IMR-90 (cell line): ENCODE data around the gene RIT1. TPM values are rescaled to one million over a fixed set of nuclear protein-coding genes. Genes with fewer than 3 reads are reported as not detected.

Experiments used
- microRNA-seq, 2 experiments: library from miRNA; stranded (forward) in 1 of 2; unstranded in 1 of 2; fragments of 10-50 nt in 1 of 2; fragments of <30 nt in 1 of 2; gene quantifications in 1 of 2; microRNA quantifications in 1 of 2; one replicate each; pipeline versions ENCODE3 to v1.1.0; 2013 to 2020; ENCODE audit not compliant: insufficient read depth in 1 of 2, insufficient read length in 1 of 2, unreplicated experiment in 1 of 2
- polyA plus RNA-seq, 3 experiments: library from polyadenylated mRNA; depleted of rRNA; stranded (reverse); fragments of >200 nt; gene quantifications; 2 replicates each; pipeline ENCODE4 v1.2.3, GENCODE V29; 2012; ENCODE audit warnings: low replicate concordance in 1 of 3
- small RNA-seq, 5 experiments: library from RNA; depleted of rRNA; stranded (forward); fragments of <200 nt; gene quantifications; one replicate each; pipeline ENCODE3, GENCODE V24; 2012
- total RNA-seq: library from RNA; depleted of rRNA; stranded (reverse); fragments of >200 nt; gene quantifications from 2 replicates; pipeline ENCODE4 v1.2.3, GENCODE V29; 2012; rRNA removed

The RIT1 gene
- total and polyA plus RNA-seq, 2 of the 4 experiments (the other 2 are of a cell fraction), result 29.6 to 46.8 TPM

Small RNA genes within 50 kb of the gene (microRNA-seq; reads per million reads assigned to microRNA genes)
- gene MIR6738 (ENCODE audit: insufficient read depth in 1 of 2, insufficient read length in 1 of 2, unreplicated experiment in 1 of 2), result 0 to 1.0 reads per million in 2 experiments
- gene RF00015 (ENCODE audit: insufficient read depth, insufficient read length), result not detected
- gene SCARNA4 (ENCODE audit: insufficient read depth, insufficient read length), result not detected
- gene SNORA80E (ENCODE audit: insufficient read depth, insufficient read length), result 20.7 reads per million, percentile 55 among the genes with 10 or more reads in this experiment

Small RNA genes within 50 kb of the gene (small RNA-seq; reads per million reads assigned to genes)
- gene MIR6738 (0 reads per million in 5 experiments), gene RF00015 (0 reads per million in 5 experiments), gene SCARNA4 (0 reads per million in 5 experiments), gene SNORA80E (12.8 to 141 (median 30.7) reads per million in 5 experiments)

Other genes starting within 250 kb of the RIT1 start
- gene YY1AP1, start 222.6 kb downstream of the RIT1 start, total RNA-seq, result 26.4 and 31.5 TPM in 2 replicates
- 52.6 and 54.9 TPM in 2 replicates for gene YY1AP1, start 222.6 kb downstream of the RIT1 start, polyA plus RNA-seq (2012; rRNA removed)
- 37.2 and 48.6 TPM in 2 replicates for gene DAP3, start 222.3 kb downstream of the RIT1 start, total RNA-seq
- 126 TPM in 2 replicates for gene DAP3, start 222.3 kb downstream of the RIT1 start, polyA plus RNA-seq (2012; rRNA removed)
- gene GON4L, start 54.1 kb downstream of the RIT1 start, total RNA-seq, result 29.4 and 30.3 TPM in 2 replicates
- gene GON4L, start 54.1 kb downstream of the RIT1 start, polyA plus RNA-seq (2012; rRNA removed), result 19.2 and 21.2 TPM in 2 replicates
- 37.8 and 43.7 TPM in 2 replicates for gene SYT11, start 51.8 kb downstream of the RIT1 start, total RNA-seq
- 22.9 TPM in 2 replicates for gene SYT11, start 51.8 kb downstream of the RIT1 start, polyA plus RNA-seq (2012; rRNA removed)
- gene KHDC4, start 23.1 kb upstream of the RIT1 start, total RNA-seq, result 22.5 and 28.0 TPM in 2 replicates
- gene KHDC4, start 23.1 kb upstream of the RIT1 start, polyA plus RNA-seq (2012; rRNA removed), result 23.4 and 29.9 TPM in 2 replicates
- not detected in 2 replicates for gene RXFP4, start 30.3 kb upstream of the RIT1 start, total RNA-seq
- gene RXFP4, start 30.3 kb upstream of the RIT1 start, polyA plus RNA-seq (2012; rRNA removed), result not detected in 2 replicates
- gene ARHGEF2, start 67.2 kb upstream of the RIT1 start, total RNA-seq, result 81.4 and 91.8 TPM in 2 replicates
- 101 and 117 TPM in 2 replicates for gene ARHGEF2, start 67.2 kb upstream of the RIT1 start, polyA plus RNA-seq (2012; rRNA removed)
- 553 and 927 TPM in 2 replicates for gene SSR2, start 109.6 kb upstream of the RIT1 start, total RNA-seq
- gene SSR2, start 109.6 kb upstream of the RIT1 start, polyA plus RNA-seq (2012; rRNA removed), result 952 and 1,264 TPM in 2 replicates
- 8.8 and 9.7 TPM in 2 replicates for gene UBQLN4, start 142.4 kb upstream of the RIT1 start, total RNA-seq
- 21.6 and 24.0 TPM in 2 replicates for gene UBQLN4, start 142.4 kb upstream of the RIT1 start, polyA plus RNA-seq (2012; rRNA removed)
- 45.8 and 50.0 TPM in 2 replicates for gene LAMTOR2, start 143.4 kb upstream of the RIT1 start, total RNA-seq
- gene LAMTOR2, start 143.4 kb upstream of the RIT1 start, polyA plus RNA-seq (2012; rRNA removed), result 89.0 and 106 TPM in 2 replicates
- gene RAB25, start 149.8 kb upstream of the RIT1 start, total RNA-seq, result not detected in 2 replicates
- gene RAB25, start 149.8 kb upstream of the RIT1 start, polyA plus RNA-seq (2012; rRNA removed), result not detected in 2 replicates
- 2.3 and 2.5 TPM in 2 replicates for gene MEX3A, start 171.1 kb upstream of the RIT1 start, total RNA-seq
- 9.0 and 11.6 TPM in 2 replicates for gene MEX3A, start 171.1 kb upstream of the RIT1 start, polyA plus RNA-seq (2012; rRNA removed)
- 753 and 755 TPM in 2 replicates for gene LMNA, start 203.4 kb upstream of the RIT1 start, total RNA-seq
- gene LMNA, start 203.4 kb upstream of the RIT1 start, polyA plus RNA-seq (2012; rRNA removed), result 563 and 927 TPM in 2 replicates
- gene SEMA4A, start 242.2 kb upstream of the RIT1 start, total RNA-seq, result 0.18 and 0.28 TPM in 2 replicates
- gene SEMA4A, start 242.2 kb upstream of the RIT1 start, polyA plus RNA-seq (2012; rRNA removed), result 0.86 and 1.4 TPM in 2 replicates